Measurements from ENCODE around the gene PCDHA1. TPM values are rescaled to one million over a fixed set of nuclear protein-coding genes. Genes with fewer than 3 reads are reported as not detected.
"Not testable (repeated sequence)": the region's sequence is repeated elsewhere in the genome, so short reads cannot be mapped to it uniquely, and the experiment has no call there.

The PCDHA1 gene
- total RNA-seq, 2 donors from 2014 or later: not detected

DNA sequence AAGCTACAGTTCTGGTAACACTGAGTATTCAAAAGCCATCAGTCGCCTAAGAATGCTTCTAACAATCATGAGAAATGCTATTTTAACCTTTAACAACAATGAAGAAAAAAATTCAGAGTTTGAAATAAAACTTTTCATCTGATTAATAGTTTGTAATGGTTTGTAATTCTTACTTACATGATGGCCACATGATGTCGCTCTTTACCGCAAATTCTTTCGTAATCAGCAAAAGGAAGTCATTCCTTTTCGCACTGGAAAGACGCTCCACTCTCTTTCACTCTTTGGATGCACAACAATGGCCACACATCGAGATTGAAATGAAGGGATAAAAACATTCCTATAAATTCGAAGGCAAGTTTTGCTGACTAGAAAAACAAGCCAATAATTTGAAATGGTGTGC, 48.1 kb downstream of the PCDHA1 start, which contains the start of gene PCDHA7:
Gene PCDHA7, plus strand, starts transcription at position 277 of the 400 bp plus-strand sequence. Its CDS starts 115 bp downstream, at position 392.
- H3K9me3 ChIP-seq: peaks cover 0 to 55% of the 10 kb centered on the region in 2 donors
- H3K4me1 ChIP-seq: no peaks in the 10 kb centered on the region
- no peak within 1 kb of the TSS for H3K27ac ChIP-seq
- peak within 1 kb of the TSS in 1 of 2 donors; percentile 29 for H3K4me3 ChIP-seq
- H3K27me3 ChIP-seq: peaks cover 0 to 3% of the 10 kb centered on the region in 2 donors
- peak in 1 of 2 donors; percentile 30 for TF ChIP-seq CTCF (IDR thresholded peaks at IDR 0.05)
- DNase-seq (ENCODE audit: low spot score): no peak
- no peaks in the 10 kb centered on the region for H3K36me3 ChIP-seq

GRCh38 chr5:140834439-140835008, 48.6 kb downstream of the PCDHA1 start:
- H3K27ac ChIP-seq; H3K4me1 ChIP-seq; H3K36me3 ChIP-seq; DNase-seq (ENCODE audit: low spot score); H3K27me3 ChIP-seq: not testable (repeated sequence)
- Histone ChIP-seq H3K9me3 (peaks cover 0 to 51% of the 10 kb centered on the region in 2 donors), H3K4me3 (peak overlapping the region in 1 of 2 donors; percentile 29)

GRCh38 chr5:140835622-140836510, 49.9 kb downstream of the PCDHA1 start:
- H3K36me3 ChIP-seq: no peaks in the 10 kb centered on the region
- H3K9me3 ChIP-seq: peaks cover 0 to 49% of the 10 kb centered on the region in 2 donors
- no peak for TF ChIP-seq CTCF (IDR thresholded peaks at IDR 0.05)
- no peak for DNase-seq (ENCODE audit: low spot score)
- H3K4me1 ChIP-seq: no peaks in the 10 kb centered on the region
- no peak overlapping the region for H3K27ac ChIP-seq
- peaks cover 0 to 3% of the 10 kb centered on the region in 2 donors for H3K27me3 ChIP-seq
- no peak overlapping the region for H3K4me3 ChIP-seq

DNA sequence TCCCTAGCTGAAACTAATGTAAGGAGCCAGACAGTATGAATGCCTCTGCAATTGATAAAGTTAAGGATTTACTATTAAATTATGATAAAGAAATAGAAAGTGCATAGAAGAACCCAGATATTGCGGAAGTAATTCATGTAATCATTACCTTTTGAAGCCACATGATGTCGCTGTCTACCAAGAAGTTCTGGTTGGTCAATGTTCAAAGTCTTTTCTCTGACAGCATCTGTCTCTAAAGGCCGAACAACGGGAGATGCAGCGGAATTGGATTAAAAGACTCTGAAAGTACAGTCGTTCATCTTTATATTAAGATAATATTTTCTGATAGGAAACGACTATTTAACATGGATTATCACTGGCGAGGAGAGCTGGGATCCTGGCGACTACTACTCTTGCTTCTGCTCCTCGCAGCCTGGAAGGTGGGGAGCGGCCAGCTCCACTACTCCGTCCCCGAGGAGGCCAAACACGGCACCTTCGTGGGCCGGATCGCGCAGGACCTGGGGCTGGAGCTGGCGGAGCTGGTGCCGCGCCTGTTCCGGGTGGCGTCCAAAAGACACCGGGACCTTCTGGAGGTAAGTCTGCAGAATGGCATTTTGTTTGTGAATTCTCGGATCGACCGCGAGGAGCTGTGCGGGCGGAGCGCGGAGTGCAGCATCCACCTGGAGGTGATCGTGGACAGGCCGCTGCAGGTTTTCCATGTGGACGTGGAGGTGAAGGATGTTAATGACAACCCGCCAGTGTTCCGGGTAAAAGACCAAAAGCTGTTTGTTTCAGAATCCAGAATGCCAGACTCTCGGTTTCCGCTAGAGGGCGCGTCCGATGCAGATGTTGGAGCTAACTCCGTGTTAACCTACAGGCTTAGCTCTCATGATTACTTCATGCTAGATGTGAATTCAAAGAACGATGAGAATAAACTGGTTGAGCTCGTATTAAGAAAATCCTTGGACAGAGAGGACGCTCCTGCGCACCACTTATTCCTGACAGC, 55.3 kb downstream of the PCDHA1 start, which contains the start of gene PCDHA8:
Gene PCDHA8, plus strand, starts transcription at position 210 of the 985 bp plus-strand sequence. Its CDS starts 135 bp downstream, at position 345.
- Histone ChIP-seq H3K9me3 (peaks cover 0 to 28% of the 10 kb centered on the region in 2 donors), H3K4me3 (no peak within 1 kb of the TSS), H3K36me3 (no peaks in the 10 kb centered on the region), H3K27ac (no peak within 1 kb of the TSS), H3K27me3 (no peaks in the 10 kb centered on the region), H3K4me1 (no peaks in the 10 kb centered on the region)
- TF ChIP-seq CTCF (IDR thresholded peaks at IDR 0.05): peak in 1 of 2 donors; percentile 12
- no peak for DNase-seq (ENCODE audit: low spot score)

DNA sequence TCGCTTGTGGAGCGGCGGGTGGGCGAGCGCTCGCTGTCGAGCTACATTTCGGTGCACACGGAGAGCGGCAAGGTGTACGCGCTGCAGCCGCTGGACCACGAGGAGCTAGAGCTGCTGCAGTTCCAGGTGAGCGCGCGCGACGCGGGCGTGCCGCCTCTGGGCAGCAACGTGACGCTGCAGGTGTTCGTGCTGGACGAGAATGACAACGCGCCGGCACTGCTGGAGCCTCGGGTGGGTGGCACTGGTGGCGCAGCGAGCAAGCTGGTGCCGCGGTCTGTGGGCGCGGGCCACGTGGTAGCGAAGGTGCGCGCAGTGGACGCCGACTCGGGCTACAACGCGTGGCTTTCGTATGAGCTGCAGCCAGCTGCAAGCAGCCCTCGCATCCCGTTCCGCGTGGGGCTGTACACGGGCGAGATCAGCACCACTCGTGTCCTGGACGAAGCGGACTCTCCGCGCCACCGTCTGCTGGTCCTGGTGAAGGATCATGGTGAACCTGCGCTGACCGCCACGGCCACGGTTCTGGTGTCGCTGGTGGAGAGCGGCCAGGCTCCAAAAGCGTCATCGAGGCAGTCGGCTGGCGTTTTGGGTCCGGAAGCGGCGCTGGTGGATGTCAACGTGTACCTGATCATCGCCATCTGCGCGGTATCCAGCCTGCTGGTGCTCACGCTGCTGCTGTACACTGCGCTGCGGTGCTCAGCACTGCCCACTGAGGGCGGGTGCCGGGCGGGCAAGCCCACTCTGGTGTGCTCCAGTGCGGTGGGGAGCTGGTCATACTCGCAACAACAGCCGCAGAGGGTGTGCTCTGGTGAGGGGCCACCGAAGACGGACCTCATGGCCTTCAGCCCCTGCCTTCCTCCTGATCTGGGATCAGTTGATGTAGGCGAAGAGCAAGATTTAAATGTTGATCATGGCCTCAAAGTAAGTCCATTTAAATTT, 57.1 kb downstream of the PCDHA1 start:
- no peaks in the 10 kb centered on the region for H3K36me3 ChIP-seq
- no peak for DNase-seq (ENCODE audit: low spot score)
- H3K4me3 ChIP-seq: no peak overlapping the region
- H3K27me3 ChIP-seq: no peaks in the 10 kb centered on the region
- no peak overlapping the region for H3K27ac ChIP-seq
- TF ChIP-seq CTCF (IDR thresholded peaks at IDR 0.05): no peak
- H3K4me1 ChIP-seq: no peaks in the 10 kb centered on the region
- peaks cover 0 to 24% of the 10 kb centered on the region in 2 donors for H3K9me3 ChIP-seq

GRCh38 chr5:140848139-140849102, 62.5 kb downstream of the PCDHA1 start, which contains the start of gene PCDHA9:
PCDHA9 (plus strand) TSS chr5:140848382; CDS start chr5:140848496, 114 bp downstream.
- H3K27ac ChIP-seq; H3K27me3 ChIP-seq; DNase-seq (ENCODE audit: low spot score); H3K36me3 ChIP-seq; H3K4me1 ChIP-seq: not testable (repeated sequence)
- Histone ChIP-seq H3K4me3 (peak within 1 kb of the TSS in 1 of 2 donors; percentile 15), H3K9me3 (peaks cover 0 to 30% of the 10 kb centered on the region in 2 donors)

DNA sequence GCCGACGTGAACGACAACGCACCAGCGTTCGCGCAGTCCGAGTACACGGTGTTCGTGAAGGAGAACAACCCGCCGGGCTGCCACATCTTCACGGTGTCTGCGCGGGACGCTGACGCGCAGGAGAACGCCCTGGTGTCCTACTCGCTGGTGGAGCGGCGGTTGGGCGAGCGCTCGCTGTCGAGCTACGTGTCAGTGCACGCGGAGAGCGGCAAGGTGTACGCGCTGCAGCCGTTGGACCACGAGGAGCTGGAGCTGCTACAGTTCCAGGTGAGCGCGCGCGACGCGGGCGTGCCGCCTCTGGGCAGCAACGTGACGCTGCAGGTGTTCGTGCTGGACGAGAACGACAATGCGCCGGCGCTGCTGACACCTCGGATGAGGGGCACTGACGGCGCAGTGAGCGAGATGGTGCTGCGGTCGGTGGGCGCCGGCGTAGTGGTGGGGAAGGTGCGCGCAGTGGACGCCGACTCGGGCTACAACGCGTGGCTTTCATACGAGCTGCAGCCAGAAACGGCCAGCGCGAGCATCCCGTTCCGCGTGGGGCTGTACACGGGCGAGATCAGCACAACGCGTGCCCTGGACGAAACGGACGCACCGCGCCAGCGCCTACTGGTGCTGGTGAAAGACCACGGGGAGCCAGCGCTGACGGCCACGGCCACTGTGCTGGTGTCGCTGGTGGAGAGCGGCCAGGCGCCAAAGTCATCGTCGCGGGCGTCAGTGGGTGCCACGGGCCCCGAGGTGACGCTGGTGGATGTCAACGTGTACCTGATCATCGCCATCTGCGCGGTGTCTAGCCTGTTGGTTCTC, 64.1 kb downstream of the PCDHA1 start:
- not testable (repeated sequence) for H3K27ac ChIP-seq; H3K4me3 ChIP-seq; H3K4me1 ChIP-seq; DNase-seq (ENCODE audit: low spot score); H3K27me3 ChIP-seq; H3K36me3 ChIP-seq
- H3K9me3 ChIP-seq: peaks cover 0 to 23% of the 10 kb centered on the region in 2 donors
